KBM-7 (cell line): Measurements from ENCODE around the gene BEND7.
A peak's percentile ranks its signal among the peaks of the same experiment; 100 is the strongest.

Source experiments
- DNase-seq: peaks from one replicate; pipeline ENCODE4 v3.0.0-alpha.2; 2015
- in situ Hi-C: fragments of 300-500 bp; cut with MboI; formaldehyde crosslinking; loops from 2 replicates; pipeline ENCODE4 v1.14.3; 2020; ENCODE audit warnings: low sequenced_read_pairs, low pct_unique_long_range_greater_than_20kb, mixed read lengths

BEND7 gene

DNA sequence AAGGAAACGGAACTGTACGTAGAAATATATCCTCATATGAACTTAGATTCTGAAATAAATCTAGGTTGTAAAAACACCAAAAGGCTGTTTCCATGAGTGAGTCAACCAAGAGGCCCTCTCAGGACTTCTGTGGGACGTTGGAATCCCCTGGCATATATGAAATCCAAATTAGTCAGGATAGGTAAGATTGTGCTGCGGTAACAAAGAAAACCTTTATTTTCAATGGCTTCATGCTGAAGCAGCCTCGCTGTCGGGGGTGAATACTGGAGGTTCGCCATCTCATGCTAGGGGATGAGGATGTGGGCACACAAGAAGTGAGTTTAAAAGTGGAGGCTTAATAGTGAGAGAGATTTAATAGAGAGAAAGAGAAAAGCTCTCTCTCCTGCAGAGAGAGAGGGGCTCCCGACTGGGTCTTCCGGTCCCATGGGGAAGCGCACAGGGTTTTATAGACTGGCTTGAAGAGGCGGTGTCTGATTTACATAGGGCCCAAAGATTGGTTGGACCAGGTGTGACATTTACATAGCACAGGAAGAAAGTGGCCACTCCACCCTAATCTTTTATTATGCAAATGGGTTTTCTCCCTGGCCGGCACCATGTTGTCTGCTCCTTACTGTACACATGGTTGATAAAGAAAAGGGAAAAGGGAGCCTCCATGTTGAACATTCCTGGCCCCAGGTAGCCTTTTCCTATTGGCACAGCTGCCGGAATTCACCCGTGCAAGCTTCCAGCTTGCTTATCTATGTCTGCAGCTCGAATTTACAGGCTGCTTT lies 128.4 kb downstream of the BEND7 start:
- in situ Hi-C loops = no loop called here

DNA sequence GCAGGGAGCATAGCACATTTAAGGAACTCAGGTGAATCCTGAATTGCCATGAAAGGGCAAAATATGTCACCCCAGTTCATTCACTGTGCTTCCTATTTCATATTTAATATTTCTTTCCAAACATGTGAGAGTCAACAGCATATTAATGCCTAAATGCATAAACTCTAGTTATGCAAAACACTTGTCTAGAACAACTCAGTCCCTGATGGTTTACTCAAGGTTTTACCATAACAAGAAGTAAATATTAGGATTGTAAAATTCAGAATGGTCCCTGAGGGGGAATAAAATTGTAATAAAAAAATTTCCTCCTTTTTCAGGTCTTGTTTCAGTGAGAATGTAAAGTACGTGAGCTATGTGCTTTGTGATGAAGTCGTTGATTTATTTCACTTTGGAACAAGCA lies 129.1 kb downstream of the BEND7 start:
- in situ Hi-C loops = no loop called here
- DNase-seq = no peak

More for the DNA sequence above, 128.4 kb downstream of the BEND7 start:
- no peak for DNase-seq

DNA sequence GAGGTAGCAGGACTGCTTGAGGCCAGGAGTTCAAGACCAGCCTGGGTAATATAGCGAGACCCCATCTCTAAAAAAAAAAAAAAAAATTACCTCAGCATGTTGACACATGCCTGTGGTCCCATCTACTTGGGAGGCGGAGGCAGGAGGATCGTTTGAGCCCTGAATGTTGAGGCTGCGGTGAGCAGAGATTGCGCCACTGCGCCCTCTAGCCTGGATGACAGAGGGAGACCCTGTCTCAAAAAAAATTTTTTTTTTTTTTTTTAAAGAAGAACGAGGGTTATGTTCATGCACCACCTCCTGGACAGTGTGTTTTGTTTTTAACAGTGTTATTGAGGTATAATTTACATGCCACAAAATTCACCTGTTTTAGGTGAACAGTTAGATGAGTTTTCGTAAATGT lies 129.6 kb downstream of the BEND7 start:
- in situ Hi-C loops = no loop called here
- peak; percentile 42 for DNase-seq

DNA sequence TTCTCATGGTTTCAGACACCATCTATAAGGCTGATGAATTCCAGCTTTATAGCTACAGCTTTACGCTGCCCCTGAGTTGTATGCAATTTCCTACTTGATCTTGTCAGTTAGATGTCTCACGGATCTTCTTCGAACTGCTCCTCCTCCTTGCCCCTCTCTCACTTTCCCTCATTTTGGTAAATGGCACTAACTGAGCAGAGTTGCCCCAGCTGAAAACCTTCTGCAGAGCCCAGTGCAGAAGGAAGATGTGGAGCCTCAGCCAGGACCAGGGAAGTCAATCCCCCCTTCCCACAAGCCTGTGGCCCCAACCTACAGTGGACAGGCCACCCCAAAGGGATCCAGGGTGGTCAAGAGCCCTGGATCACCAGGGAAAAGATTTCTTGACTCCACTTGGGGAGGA lies 131.8 kb downstream of the BEND7 start:
- DNase-seq = no peak
- in situ Hi-C loops = no loop called here

DNA sequence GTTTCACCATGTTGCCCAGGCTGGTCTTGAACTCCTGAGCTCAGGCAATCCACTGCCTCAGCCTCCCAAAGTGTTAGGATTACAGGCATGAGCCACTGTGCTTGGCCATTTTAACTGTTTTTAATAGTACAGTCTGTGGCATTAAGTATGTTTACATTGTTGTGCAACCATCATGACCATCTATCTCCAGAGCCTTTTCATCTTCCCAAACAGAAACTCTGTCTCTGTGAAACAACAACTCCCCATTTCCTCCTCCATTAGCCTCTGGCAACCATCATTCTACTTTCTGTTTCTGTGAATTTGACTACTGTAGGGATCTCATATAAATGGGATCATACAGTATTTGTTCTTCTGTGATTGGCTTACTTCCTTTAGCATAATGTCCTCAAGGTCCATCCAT lies 132.4 kb downstream of the BEND7 start:
- DNase-seq = no peak
- in situ Hi-C loops = no loop called here

DNA sequence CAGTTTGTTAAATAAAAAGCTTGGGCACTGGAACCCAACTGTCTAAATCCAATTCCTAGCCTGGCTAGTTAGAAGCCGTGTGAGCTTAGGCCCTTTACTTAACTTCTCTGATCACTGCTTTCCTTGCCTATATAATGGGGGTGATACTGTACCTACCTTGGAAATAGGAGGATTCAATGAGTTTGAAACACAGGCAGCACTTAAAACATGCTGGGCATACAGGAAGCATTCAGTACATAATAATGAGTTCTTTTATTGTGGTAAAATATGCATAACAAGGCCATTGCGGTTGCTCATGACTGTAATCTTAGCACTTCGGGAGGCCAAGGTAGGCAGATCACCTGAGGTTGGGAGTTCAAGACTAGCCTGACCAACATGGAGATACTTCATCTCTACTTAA lies 133.3 kb downstream of the BEND7 start:
- in situ Hi-C loops = no loop called here
- DNase-seq = no peak

DNA sequence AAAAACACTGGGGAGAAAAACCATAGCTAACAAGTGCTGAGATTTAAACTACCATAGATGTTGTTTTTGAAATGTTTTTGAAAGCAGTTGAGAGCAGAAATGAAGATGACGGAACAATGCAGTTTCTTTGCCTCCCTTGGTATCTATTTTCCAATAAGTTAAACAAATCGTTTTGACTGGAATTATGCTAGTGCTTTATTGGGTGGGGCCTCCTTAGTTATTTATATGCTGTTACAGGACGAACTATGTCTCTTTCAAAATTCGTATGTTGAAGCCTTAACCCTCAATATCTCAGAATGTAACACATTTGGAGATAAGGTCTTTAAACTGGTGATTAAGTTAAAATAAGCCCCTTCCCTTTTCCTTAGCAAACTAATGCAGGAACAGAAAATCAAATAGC lies 135.2 kb downstream of the BEND7 start:
- DNase-seq = no peak
- in situ Hi-C loops = no loop called here

DNA sequence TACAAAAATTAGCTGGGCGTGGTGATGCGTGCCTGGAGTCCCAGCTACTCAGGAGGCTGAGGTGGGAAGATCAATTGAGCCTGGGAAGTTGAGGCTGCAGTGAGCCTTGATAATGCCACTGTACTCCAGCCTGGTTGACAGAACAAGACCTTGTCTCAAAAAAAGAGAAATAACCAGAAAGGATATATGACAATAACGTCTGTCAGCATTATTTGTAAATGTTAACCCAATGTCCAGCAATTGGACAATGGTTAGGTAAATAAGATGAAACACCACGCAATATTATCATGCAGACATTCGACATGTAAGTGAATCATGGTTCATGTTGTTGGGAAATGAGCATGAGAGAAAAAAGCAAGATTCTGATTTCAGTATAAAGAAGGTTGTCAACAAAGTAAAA lies 136.1 kb downstream of the BEND7 start:
- in situ Hi-C loops = no loop called here
- DNase-seq = no peak
